Measurements from ENCODE around the gene THTPA.

Gene THTPA, protein sequence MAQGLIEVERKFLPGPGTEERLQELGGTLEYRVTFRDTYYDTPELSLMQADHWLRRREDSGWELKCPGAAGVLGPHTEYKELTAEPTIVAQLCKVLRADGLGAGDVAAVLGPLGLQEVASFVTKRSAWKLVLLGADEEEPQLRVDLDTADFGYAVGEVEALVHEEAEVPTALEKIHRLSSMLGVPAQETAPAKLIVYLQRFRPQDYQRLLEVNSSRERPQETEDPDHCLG

DNA sequence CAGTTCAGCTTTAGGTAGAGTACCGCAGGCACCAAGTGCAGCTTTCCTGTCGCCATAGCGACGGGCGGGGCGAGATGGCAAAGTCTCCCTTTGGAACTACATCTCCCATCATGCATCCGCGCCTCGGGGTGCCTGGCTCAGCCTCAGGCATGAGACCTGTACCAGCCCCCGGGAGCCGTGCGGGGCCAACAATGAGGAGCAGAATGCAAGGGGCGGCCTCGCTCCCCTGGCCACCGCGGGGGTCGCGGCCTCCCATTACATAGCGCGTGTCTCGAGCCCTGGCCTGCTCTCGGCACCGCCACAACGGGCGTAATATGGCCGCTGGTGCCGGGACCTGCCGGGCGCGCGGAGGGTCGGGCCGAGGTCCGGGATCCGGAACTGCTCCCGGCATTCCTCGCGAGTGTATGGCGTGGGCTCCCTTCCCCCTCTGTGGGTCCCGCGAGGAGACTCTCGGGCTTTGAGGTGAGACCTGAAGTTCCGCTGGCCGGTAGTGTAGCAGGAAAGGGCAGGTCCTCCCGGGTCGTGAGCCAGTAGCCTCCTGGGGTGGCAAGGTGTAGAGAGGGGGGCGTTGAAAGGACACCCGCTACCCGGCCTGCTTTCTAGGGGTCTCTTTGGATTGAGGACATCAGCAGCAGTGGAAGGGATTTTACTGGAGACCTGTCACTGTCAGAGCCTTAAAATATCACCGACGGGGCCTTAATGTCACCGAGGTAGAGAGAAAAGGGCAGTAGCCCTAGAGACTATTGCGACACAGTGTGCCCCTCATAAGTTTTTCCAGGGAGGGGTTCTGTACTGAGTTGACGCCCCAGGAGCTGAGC is at the start of gene THTPA:
TSS of gene THTPA (plus strand) at position 390 of the 818 bp plus-strand sequence. CDS start 487 bp downstream, outside the sequence.
- H3K4me3 ChIP-seq (ENCODE audit: low read depth, low read length) = peak within 1 kb of the TSS; percentile 65
- TF ChIP-seq, protein P1, sequence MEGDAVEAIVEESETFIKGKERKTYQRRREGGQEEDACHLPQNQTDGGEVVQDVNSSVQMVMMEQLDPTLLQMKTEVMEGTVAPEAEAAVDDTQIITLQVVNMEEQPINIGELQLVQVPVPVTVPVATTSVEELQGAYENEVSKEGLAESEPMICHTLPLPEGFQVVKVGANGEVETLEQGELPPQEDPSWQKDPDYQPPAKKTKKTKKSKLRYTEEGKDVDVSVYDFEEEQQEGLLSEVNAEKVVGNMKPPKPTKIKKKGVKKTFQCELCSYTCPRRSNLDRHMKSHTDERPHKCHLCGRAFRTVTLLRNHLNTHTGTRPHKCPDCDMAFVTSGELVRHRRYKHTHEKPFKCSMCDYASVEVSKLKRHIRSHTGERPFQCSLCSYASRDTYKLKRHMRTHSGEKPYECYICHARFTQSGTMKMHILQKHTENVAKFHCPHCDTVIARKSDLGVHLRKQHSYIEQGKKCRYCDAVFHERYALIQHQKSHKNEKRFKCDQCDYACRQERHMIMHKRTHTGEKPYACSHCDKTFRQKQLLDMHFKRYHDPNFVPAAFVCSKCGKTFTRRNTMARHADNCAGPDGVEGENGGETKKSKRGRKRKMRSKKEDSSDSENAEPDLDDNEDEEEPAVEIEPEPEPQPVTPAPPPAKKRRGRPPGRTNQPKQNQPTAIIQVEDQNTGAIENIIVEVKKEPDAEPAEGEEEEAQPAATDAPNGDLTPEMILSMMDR (IDR thresholded peaks at IDR 0.05; ENCODE audit: borderline replicate concordance, insufficient read depth, low read depth, low read length) = no peak

DNA sequence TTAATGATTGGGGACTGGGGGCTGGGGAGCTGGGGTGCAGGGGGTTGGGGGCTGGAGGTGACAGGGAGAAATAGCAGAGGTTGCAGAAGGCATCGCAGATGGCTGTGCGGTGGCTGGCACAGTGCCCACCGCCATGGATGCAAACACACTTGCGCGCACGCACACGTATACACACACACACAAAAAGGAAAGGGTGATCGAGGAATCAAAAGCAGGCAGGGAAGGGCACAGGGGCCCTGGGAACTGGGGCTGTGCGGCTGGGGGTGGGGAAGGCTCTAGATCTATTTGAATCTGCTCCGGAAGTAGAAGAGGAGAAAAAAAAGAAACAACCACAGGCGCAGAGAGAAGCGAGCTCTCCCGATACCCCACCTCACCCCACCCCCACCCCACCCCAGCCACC is 43.9 kb upstream of the THTPA start:
- no peak overlapping the region for H3K4me3 ChIP-seq (ENCODE audit: low read depth, low read length)
- TF ChIP-seq, protein P1 (IDR thresholded peaks at IDR 0.05; ENCODE audit: borderline replicate concordance, insufficient read depth, low read depth, low read length) = no peak

DNA sequence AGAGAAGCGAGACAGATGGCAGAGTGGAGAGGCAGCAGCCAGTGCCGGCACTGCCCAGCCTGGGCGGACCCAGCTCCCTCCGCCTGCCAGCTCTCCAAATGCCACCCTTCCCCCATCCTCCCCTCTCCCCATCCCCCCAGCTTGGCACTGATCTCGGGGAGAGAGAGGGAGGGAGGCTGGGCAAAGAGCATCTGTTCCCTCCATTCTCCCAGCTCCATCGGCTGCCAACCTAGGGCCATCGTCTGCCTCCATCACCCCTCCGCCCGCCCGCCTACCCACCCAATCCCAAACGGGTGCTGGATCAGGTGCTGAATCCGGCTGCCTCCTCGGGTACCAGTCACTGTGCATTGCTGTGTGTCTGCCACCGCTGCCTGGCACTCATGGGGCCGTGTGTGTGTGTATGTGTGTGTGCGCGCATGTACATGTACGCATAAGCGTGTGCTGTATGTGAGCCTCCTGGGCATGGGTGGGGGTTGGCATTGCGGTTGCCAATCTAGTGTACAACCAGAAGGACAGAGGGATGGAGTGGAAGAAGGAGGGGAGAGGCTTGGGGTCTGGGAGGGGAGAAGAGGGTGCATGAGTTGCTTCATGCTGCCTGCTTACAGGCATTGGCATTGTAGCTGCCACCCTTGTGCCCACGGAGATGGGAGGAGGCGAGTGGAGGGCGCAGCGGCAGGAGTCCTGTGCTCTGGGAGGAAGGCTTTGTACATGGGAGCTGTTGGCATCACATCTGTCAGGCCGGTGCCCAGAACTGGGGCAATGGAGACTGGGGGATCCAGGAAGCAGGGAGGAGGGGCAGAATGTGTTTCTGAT is 42.9 kb upstream of the THTPA start:
- TF ChIP-seq, protein P1 (IDR thresholded peaks at IDR 0.05; ENCODE audit: borderline replicate concordance, insufficient read depth, low read depth, low read length) = no peak
- no peak overlapping the region for H3K4me3 ChIP-seq (ENCODE audit: low read depth, low read length)

DNA sequence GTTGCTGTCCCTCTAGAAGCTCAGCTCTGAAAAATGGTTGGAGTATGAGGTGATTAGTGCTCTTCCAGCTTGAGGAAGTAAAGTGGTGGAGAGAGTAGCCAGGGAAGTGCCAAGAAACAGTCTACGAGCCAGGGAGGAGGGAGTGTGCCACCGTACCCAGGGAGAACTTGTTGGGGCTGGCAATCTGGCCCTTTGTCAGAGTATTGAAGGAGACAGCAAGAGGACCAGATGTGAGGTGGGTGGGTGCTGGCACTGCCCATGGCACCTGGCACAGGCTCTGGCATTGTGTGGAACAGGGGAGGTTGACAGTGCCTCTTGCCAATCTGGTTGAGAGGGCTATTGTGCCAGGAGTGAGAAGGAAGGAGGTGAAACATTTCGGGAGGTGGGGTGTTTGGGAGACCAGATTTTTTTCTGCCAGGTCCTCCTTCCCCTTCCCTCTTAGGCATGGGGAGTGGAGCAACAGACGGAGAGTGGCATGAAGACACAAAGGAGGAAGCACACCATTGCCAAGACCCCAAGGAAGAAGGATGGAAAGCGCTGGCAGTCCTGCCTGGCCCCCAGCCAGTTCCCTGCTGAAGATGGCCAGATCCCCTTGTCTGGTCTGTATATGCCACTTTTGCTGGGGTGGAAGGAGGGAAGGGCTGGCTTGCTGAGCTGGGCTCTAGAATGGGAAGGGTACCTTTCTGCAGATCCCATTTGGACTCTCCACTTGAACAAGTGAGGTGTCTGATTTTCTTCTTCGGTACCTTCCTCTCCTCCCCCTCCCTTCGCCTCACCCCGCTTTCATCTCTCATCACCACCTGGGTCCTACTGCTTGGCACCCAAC is 42.0 kb upstream of the THTPA start:
- H3K4me3 ChIP-seq (ENCODE audit: low read depth, low read length) = no peak overlapping the region
- TF ChIP-seq, protein P1 (IDR thresholded peaks at IDR 0.05; ENCODE audit: borderline replicate concordance, insufficient read depth, low read depth, low read length) = no peak

DNA sequence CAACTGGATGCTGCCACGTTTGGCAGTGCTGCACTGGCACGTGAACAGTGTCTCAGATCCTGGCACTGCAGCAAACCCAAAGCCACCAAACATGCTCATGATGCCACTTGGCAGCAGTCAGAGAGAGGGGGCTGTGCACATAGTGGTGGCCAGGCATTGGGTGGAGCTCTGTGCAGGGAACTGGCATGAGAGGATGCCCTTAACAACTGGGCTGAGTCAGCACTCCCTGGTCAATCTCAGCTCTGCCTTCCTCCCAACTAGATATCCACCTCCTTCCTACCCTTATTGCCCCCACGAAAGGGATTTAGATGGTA is 41.5 kb upstream of the THTPA start:
- no peak overlapping the region for H3K4me3 ChIP-seq (ENCODE audit: low read depth, low read length)
- TF ChIP-seq, protein P1 (IDR thresholded peaks at IDR 0.05; ENCODE audit: borderline replicate concordance, insufficient read depth, low read depth, low read length) = no peak

DNA sequence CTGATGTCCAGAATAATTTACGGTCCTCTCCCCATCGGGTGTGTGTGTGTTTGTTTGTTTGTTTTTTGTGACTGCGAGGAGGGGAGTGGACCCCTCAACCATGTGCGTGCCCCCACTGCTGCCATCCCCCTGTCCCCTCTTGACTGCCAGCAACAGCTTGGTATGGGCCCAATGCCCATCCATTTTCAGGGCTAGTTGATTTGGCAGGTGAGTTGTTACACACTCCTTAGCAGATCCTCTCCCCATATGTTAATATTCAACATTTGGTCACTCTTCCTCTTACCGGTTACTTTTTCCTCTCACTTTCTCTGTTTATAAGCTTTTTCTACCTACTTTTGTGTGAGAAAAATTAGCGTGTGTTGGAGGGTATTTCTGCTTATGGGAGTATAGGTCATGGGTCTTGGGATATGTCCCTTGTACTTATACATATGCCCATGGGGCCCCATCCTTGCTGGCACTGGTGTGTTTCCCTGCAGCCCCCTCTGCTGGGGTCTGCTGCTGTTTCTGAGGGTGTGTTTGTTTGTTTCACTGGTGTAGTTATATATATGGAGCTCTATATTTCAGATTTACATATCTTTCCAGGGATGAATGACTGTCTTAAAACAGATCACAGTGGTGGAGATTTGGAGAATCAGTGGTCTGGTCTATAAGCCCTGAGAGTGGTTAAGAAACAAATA is 38.3 kb upstream of the THTPA start:
- TF ChIP-seq, protein P1 (IDR thresholded peaks at IDR 0.05; ENCODE audit: borderline replicate concordance, insufficient read depth, low read depth, low read length) = no peak
- no peak overlapping the region for H3K4me3 ChIP-seq (ENCODE audit: low read depth, low read length)
